HG02852 (cell line): Measurements from ENCODE around the gene GNL1.

Source experiments
- ATAC-seq: cut with Tn5 transposase; IDR thresholded peaks from one replicate; pipeline ENCODE4 v1.9.1; 2021; ENCODE audit warnings: mild to moderate bottlenecking, moderate library complexity; ENCODE audit not compliant: unreplicated experiment

Gene GNL1

GRCh38 chr6:30556066-30556905 lies at the start of gene GNL1:
GNL1 (minus strand) TSS chr6:30556489; CDS start chr6:30556203, 286 bp downstream.
- peak; percentile 72 for ATAC-seq

- no peak for ATAC-seq
Measured at GRCh38 chr6:30603961-30604360, 47.7 kb upstream of the GNL1 start.

GRCh38 chr6:30601815-30602641 lies 45.7 kb upstream of the GNL1 start:
- ATAC-seq = no peak

GRCh38 chr6:30601436-30601814 lies 45.1 kb upstream of the GNL1 start:
- ATAC-seq = no peak

GRCh38 chr6:30600451-30600961 lies 44.2 kb upstream of the GNL1 start:
- no peak for ATAC-seq

GRCh38 chr6:30599625-30600324 lies 43.5 kb upstream of the GNL1 start:
- no peak for ATAC-seq

GRCh38 chr6:30598912-30599624 lies 42.8 kb upstream of the GNL1 start:
- no peak for ATAC-seq

- ATAC-seq = peak; percentile 57
Measured at GRCh38 chr6:30597315-30598144, 41.2 kb upstream of the GNL1 start.

- ATAC-seq = no peak
Measured at GRCh38 chr6:30592287-30592686, 36.0 kb upstream of the GNL1 start.

GRCh38 chr6:30591008-30591407 lies 34.7 kb upstream of the GNL1 start:
- no peak for ATAC-seq

- ATAC-seq = no peak
Measured at GRCh38 chr6:30590509-30590908, 34.2 kb upstream of the GNL1 start.

- no peak for ATAC-seq
Measured at GRCh38 chr6:30589754-30590358, 33.6 kb upstream of the GNL1 start.

GRCh38 chr6:30583921-30584320 lies 27.6 kb upstream of the GNL1 start:
- ATAC-seq = no peak

GRCh38 chr6:30578051-30578450 lies 21.8 kb upstream of the GNL1 start:
- no peak for ATAC-seq

GRCh38 chr6:30573113-30573512 lies 16.8 kb upstream of the GNL1 start:
- no peak for ATAC-seq

- ATAC-seq = no peak
Measured at GRCh38 chr6:30572148-30572547, 15.9 kb upstream of the GNL1 start.

GRCh38 chr6:30571762-30572082 lies 15.4 kb upstream of the GNL1 start:
- peak; percentile 3 for ATAC-seq

- peak; percentile 90 for ATAC-seq
Measured at GRCh38 chr6:30571075-30571761, 14.9 kb upstream of the GNL1 start, which contains the start of gene ABCF1. ABCF1 (plus strand) TSS chr6:30571442; CDS start chr6:30571488, 46 bp downstream.

- peak; percentile 32 for ATAC-seq
Measured at GRCh38 chr6:30570740-30571074, 14.4 kb upstream of the GNL1 start.
